Regular cardiac myocyte (primary cell): Measurements from ENCODE around the gene PAMR1. TPM values are rescaled to one million over a fixed set of nuclear protein-coding genes. Genes with fewer than 3 reads are reported as not detected.

Experiments
- total RNA-seq: library from RNA; depleted of rRNA; stranded (reverse); fragments of >200 nt; gene quantifications from 2 replicates; pipeline ENCODE4 v1.2.3, GENCODE V29; 2014

Gene PAMR1
- total RNA-seq = 185 and 938 TPM in 2 replicates

GRCh38 chr11:35525501-35526175 is at the start of gene PAMR1:
TSS of gene PAMR1 (minus strand) at chr11:35525616. CDS start at chr11:35525585, 31 bp downstream.

GRCh38 chr11:35419184-35419829 is 106.1 kb downstream of the PAMR1 start, which contains the start of gene SLC1A2:
TSS of gene SLC1A2 (minus strand) at chr11:35419558. CDS start at chr11:35418966, 592 bp downstream.

Other genes with a start within 250 kb of the PAMR1 start
- gene SLC1A2, start 106.1 kb downstream of the PAMR1 start, total RNA-seq = 3.1 and 5.4 TPM in 2 replicates
- 156 and 193 TPM in 2 replicates for gene FJX1, start 92.8 kb upstream of the PAMR1 start, total RNA-seq
- 12.1 and 39.1 TPM in 2 replicates for gene TRIM44, start 137.2 kb upstream of the PAMR1 start, total RNA-seq